ENCODE measurements around the gene WFDC1. TPM values are rescaled to one million over a fixed set of nuclear protein-coding genes. Genes with fewer than 3 reads are reported as not detected.

The WFDC1 gene
- total RNA-seq, 1 donor = under 0.01 TPM

DNA sequence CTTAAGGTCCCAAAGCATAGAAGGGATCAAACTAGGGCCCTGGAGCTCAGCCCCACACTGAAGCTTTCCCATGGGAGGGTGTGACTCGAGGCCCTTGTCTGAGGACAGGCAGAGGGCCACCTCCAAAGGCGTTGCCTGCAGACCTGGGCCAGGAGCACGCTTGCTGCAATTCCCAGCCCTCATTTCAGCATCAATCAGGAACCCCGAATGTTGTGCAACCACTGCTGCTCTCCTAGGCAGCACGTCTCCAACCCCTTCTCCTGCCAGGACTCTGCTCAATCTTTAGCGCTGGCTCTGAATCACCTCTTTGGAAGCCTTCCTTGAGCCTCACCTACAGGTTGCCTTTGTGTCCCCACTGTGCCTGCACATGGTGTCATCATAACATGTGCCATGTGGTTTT, 59.6 kb downstream of the WFDC1 start:
- TF ChIP-seq, protein P1, sequence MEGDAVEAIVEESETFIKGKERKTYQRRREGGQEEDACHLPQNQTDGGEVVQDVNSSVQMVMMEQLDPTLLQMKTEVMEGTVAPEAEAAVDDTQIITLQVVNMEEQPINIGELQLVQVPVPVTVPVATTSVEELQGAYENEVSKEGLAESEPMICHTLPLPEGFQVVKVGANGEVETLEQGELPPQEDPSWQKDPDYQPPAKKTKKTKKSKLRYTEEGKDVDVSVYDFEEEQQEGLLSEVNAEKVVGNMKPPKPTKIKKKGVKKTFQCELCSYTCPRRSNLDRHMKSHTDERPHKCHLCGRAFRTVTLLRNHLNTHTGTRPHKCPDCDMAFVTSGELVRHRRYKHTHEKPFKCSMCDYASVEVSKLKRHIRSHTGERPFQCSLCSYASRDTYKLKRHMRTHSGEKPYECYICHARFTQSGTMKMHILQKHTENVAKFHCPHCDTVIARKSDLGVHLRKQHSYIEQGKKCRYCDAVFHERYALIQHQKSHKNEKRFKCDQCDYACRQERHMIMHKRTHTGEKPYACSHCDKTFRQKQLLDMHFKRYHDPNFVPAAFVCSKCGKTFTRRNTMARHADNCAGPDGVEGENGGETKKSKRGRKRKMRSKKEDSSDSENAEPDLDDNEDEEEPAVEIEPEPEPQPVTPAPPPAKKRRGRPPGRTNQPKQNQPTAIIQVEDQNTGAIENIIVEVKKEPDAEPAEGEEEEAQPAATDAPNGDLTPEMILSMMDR (IDR thresholded peaks at IDR 0.05; ENCODE audit: insufficient read depth, low read length) = no peak
- DNase-seq (ENCODE audit: low read depth) = no peak

GRCh38 chr16:84355149-84355548, 60.5 kb downstream of the WFDC1 start:
- DNase-seq (ENCODE audit: low read depth) = no peak
- TF ChIP-seq, protein P1 (IDR thresholded peaks at IDR 0.05; ENCODE audit: insufficient read depth, low read length) = no peak
- H3K4me3 ChIP-seq (ENCODE audit: low read depth, low read length) = no peak overlapping the region

More for the DNA sequence above, 59.6 kb downstream of the WFDC1 start:
- no peak overlapping the region for H3K4me3 ChIP-seq (ENCODE audit: low read depth, low read length)

GRCh38 chr16:84356176-84356575, 61.5 kb downstream of the WFDC1 start:
- DNase-seq (ENCODE audit: low read depth) = no peak
- H3K4me3 ChIP-seq (ENCODE audit: low read depth, low read length) = no peak overlapping the region
- TF ChIP-seq, protein P1 (IDR thresholded peaks at IDR 0.05; ENCODE audit: insufficient read depth, low read length) = no peak

- TF ChIP-seq, protein P1 (IDR thresholded peaks at IDR 0.05; ENCODE audit: insufficient read depth, low read length) = no peak
- DNase-seq (ENCODE audit: low read depth) = no peak
- H3K4me3 ChIP-seq (ENCODE audit: low read depth, low read length) = no peak overlapping the region
Measured at GRCh38 chr16:84356591-84357116, 62.0 kb downstream of the WFDC1 start.

- DNase-seq (ENCODE audit: low read depth) = no peak
- TF ChIP-seq, protein P1 (IDR thresholded peaks at IDR 0.05; ENCODE audit: insufficient read depth, low read length) = no peak
Measured at GRCh38 chr16:84357191-84357651, 62.5 kb downstream of the WFDC1 start.

DNA sequence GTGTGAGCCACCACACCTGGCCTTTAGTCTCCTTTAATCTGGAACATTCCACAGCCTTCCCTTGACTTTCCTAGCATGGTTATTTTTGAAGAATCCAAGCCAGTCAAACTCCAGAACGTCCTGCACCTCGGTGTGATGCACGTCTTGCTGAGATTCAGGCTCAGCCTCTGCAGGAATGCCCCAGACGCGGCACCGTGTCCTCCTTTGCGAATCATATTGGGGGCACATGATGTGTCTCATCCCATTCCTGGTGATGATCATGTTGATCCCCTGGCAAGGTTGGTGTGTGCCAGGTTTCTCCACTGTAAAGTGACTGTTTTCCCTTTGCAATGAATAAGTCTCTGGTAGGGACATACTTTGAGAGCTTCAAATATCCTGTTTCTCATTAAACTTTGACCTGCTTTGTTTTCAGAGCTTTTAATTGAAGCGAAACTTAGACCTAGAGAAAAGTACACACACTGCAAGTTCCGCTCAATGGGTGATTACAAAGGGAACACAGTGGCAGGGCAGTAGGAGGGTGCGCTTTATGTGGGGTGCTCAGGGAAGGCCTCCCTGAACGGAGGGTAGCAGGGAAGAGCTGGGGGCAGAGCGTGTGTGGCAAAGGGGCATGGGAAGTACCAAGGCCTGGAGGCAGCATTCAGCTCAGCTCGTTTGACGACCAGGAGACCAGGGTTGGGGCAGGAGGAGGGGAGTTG, 64.1 kb downstream of the WFDC1 start:
- no peak overlapping the region for H3K4me3 ChIP-seq (ENCODE audit: low read depth, low read length)
- DNase-seq (ENCODE audit: low read depth) = no peak
- TF ChIP-seq, protein P1 (IDR thresholded peaks at IDR 0.05; ENCODE audit: insufficient read depth, low read length) = no peak

More at GRCh38 chr16:84357191-84357651, 62.5 kb downstream of the WFDC1 start:
- no peak overlapping the region for H3K4me3 ChIP-seq (ENCODE audit: low read depth, low read length)

Data from fibroblast of the aortic adventitia (primary cell).